Panc1 (cell line): ENCODE data around the gene DPEP2. TPM values are rescaled to one million over a fixed set of nuclear protein-coding genes. Genes with fewer than 3 reads are reported as not detected.
A peak's percentile ranks its signal among the peaks of the same experiment; 100 is the strongest.

Experiments
- ATAC-seq: fragments of 200-7000 bp; cut with Tn5 transposase; 2 replicates; pipeline ENCODE4 v1.9.1; 2020; ENCODE audit warnings: mild to moderate bottlenecking, moderate library complexity
- BruUV-seq: library from RNA; stranded (reverse); fragments of 400-500 nt; replicated peaks from 2 replicates; lab custom pipeline; 2021; lab: Mats Ljungman, UMichigan
- CTCF ChIA-PET: fragments of 300-600 bp; sonication (Branson Sonifier 250); formaldehyde crosslinking; loops from one replicate; lab custom pipeline; 2022; ENCODE audit warnings: antibody characterized with exemption; lab: Charles Lee
- POLR2A ChIA-PET: fragments of 300-600 bp; sonication (Branson Sonifier 250); formaldehyde crosslinking; loops from one replicate; lab custom pipeline; 2022; ENCODE audit warnings: antibody characterized with exemption; lab: Charles Lee
- DNase-seq: peaks from one replicate; pipeline ENCODE4 v3.0.0-alpha.2; 2010; ENCODE audit warnings: low read depth, low spot score
- H3K27ac ChIP-seq: 2 replicates; pipeline ENCODE4 v1.5.1; 2011; ENCODE audit warnings: mild to moderate bottlenecking, low read length, inconsistent platforms
- H3K27me3 ChIP-seq: fragments of 200-500 bp; sonication (Bioruptor generic); 2 replicates; pipeline ENCODE4 v1.6.0; 2014; ENCODE audit warnings: low read length, inconsistent platforms; ENCODE audit not compliant: control insufficient read depth, insufficient read depth
- H3K36me3 ChIP-seq: fragments of 200-500 bp; sonication (Bioruptor generic); 2 replicates; pipeline ENCODE4 v1.5.1; 2014; ENCODE audit warnings: inconsistent platforms, mild to moderate bottlenecking, low read length, moderate library complexity; ENCODE audit not compliant: control insufficient read depth, insufficient read depth
- H3K4me1 ChIP-seq: 2 replicates; pipeline ENCODE4 v1.5.1; 2011; ENCODE audit warnings: inconsistent platforms, mild to moderate bottlenecking, low read length, moderate library complexity; ENCODE audit not compliant: control insufficient read depth, insufficient read depth
- H3K4me3 ChIP-seq, 2 experiments: 2 replicates each; pipeline ENCODE4 v1.5.1; 2011 to 2012; ENCODE audit warnings: low read depth in 2 of 2, low read length in 2 of 2, mild to moderate bottlenecking in 2 of 2, inconsistent platforms in 1 of 2, moderate library complexity in 1 of 2
- H3K9me3 ChIP-seq: fragments of 200-500 bp; sonication (Bioruptor generic); 2 replicates; pipeline ENCODE4 v1.5.1; 2014; ENCODE audit warnings: low read depth, mild to moderate bottlenecking, inconsistent platforms, low read length, moderate library complexity; ENCODE audit not compliant: control insufficient read depth, insufficient read depth
- CTCF ChIP-seq: fragments of 450-650 bp; IDR thresholded peaks from 2 replicates; pipeline ENCODE4 v1.5.1; 2017; ENCODE audit warnings: mild to moderate bottlenecking
- POLR2AphosphoS5 ChIP-seq: IDR thresholded peaks from 2 replicates; pipeline ENCODE4 v1.6.1; 2012; ENCODE audit warnings: mild to moderate bottlenecking, low read depth, low read length, moderate library complexity
- REST ChIP-seq, 2 experiments: IDR thresholded peaks; 2 replicates each; pipeline ENCODE4 v1.6.1; 2011 to 2012; ENCODE audit warnings: low read depth in 2 of 2, control low read depth in 1 of 2, low read length in 1 of 2, mild to moderate bottlenecking in 1 of 2, moderate library complexity in 1 of 2; ENCODE audit not compliant: insufficient read depth in 1 of 2
- SIN3A ChIP-seq: IDR thresholded peaks from 2 replicates; pipeline ENCODE4 v1.6.1; 2012; ENCODE audit warnings: low read depth, mild to moderate bottlenecking, low read length, moderate library complexity, borderline replicate concordance; ENCODE audit not compliant: insufficient read depth
- TCF7L2 ChIP-seq: IDR thresholded peaks from 2 replicates; pipeline ENCODE4 v1.6.1; 2011; ENCODE audit warnings: mild to moderate bottlenecking, low read depth, low read length, inconsistent platforms
- in situ Hi-C: cut with HindIII; loops from 2 replicates; pipeline ENCODE4 v1.10.0; 2016; ENCODE audit warnings: low sequenced_read_pairs, low pct_unique_long_range_greater_than_20kb
- intact Hi-C: fragments of 100-400 bp; cut with micrococcal nuclease; formaldehyde crosslinking; loops from one replicate; pipeline ENCODE4 v1.10.0; 2022; ENCODE audit not compliant: unreplicated experiment
- total RNA-seq: library from RNA; stranded (reverse); gene quantifications from one replicate; pipeline ENCODE4 v1.2.1, GENCODE V29; 2021; ENCODE audit not compliant: unreplicated experiment

DPEP2 gene
- total RNA-seq, 1 experiment from 2014 or later: not detected

GRCh38 chr16:67993207-67994039, 5.9 kb downstream of the DPEP2 start:
- ATAC-seq: peak; percentile 96
- peak overlapping the region in 1 of 2 experiments; percentile 26; a peak in 2 of 4 replicates for H3K4me3 ChIP-seq
- ChIA-PET POLR2A (interaction anchor here (0.6 kb wide), 1 partner anchor 26 kb away, joined by 3 read pairs; no protein-coding TSS in a partner anchor), CTCF (interaction anchor here (0.6 kb wide), 2 partner anchors 37 to 268 kb away, joined by 4 to 5 read pairs; no protein-coding TSS in a partner anchor)
- in situ Hi-C loops (no loop called here), intact Hi-C loops (loop anchor here (5.0 kb wide), 1 partner anchor 49 kb away; no protein-coding TSS in a partner anchor)
- peaks cover 4% of the 10 kb centered on the region; the same call in 1 of the 2 replicates for H3K4me1 ChIP-seq
- H3K27me3 ChIP-seq: no peaks in the 10 kb centered on the region
- no peak for DNase-seq
- no peaks in the 10 kb centered on the region for H3K9me3 ChIP-seq
- TF ChIP-seq CTCF (peak; percentile 96), POLR2AphosphoS5 (no peak)
- no peaks in the 10 kb centered on the region for H3K36me3 ChIP-seq
- BruUV-seq: no TSS peak
- peak overlapping the region; percentile 65 for H3K27ac ChIP-seq

GRCh38 chr16:67992661-67993206, 6.5 kb downstream of the DPEP2 start:
- intact Hi-C loops: loop anchor here (5.0 kb wide), 1 partner anchor 50 kb away; no protein-coding TSS in a partner anchor
- DNase-seq (no peak), ATAC-seq (peak; percentile 29; the same call in 1 of the 2 replicates)
- ChIA-PET CTCF (no interaction called here), POLR2A (no interaction called here)
- Histone ChIP-seq H3K27me3 (no peaks in the 10 kb centered on the region), H3K36me3 (no peaks in the 10 kb centered on the region), H3K9me3 (no peaks in the 10 kb centered on the region), H3K4me1 (peaks cover 4% of the 10 kb centered on the region; the same call in 1 of the 2 replicates), H3K4me3 (no peak overlapping the region), H3K27ac (no peak overlapping the region)
- BruUV-seq: no TSS peak
- TF ChIP-seq SIN3A (no peak), REST (IDR thresholded peaks at IDR 0.05; ENCODE audit: insufficient read depth in 1 of 2, low read depth in 2 of 2, low read length in 1 of 2) (no peak), CTCF (no peak), POLR2AphosphoS5 (no peak), TCF7L2 (no peak)
- in situ Hi-C loops: no loop called here
